Suprapubic skin (tissue), 4 donors: ENCODE data around the gene SCFD2. TPM values are rescaled to one million over a fixed set of nuclear protein-coding genes. Genes with fewer than 3 reads are reported as not detected.

ENCODE experiments used
- DNase-seq, 2 donors: peaks; one replicate each; pipeline ENCODE4 v3.0.0-alpha.2; 2019; ENCODE audit warnings: low spot score in 2 of 2
- H3K27ac ChIP-seq: fragments of 200-600 bp; sonication (generic); one replicate; pipeline ENCODE4 v1.5.1; 2019
- H3K27me3 ChIP-seq: fragments of 200-600 bp; sonication (generic); one replicate; pipeline ENCODE4 v1.5.1; 2019
- H3K36me3 ChIP-seq: fragments of 200-600 bp; sonication (generic); one replicate; pipeline ENCODE4 v1.5.1; 2019
- H3K4me1 ChIP-seq: fragments of 200-600 bp; sonication (generic); one replicate; pipeline ENCODE4 v1.5.1; 2019
- H3K4me3 ChIP-seq: fragments of 200-600 bp; sonication (generic); one replicate; pipeline ENCODE4 v1.5.1; 2019; ENCODE audit warnings: mild to moderate bottlenecking
- H3K9me3 ChIP-seq: fragments of 200-600 bp; sonication (generic); one replicate; pipeline ENCODE4 v1.5.1; 2019
- CTCF ChIP-seq, 2 donors: fragments of 200-600 bp in 1 of 2; fragments of 450-650 bp in 1 of 2; sonication (generic) in 1 of 2; IDR thresholded peaks; one replicate each; pipeline ENCODE4 v1.5.1; 2016 to 2019; ENCODE audit warnings: antibody characterized with exemption in 2 of 2, mild to moderate bottlenecking in 1 of 2, moderate library complexity in 1 of 2
- EP300 ChIP-seq: sonication (generic); formaldehyde crosslinking; IDR thresholded peaks from one replicate; pipeline ENCODE4 v1.6.1; 2017; ENCODE audit warnings: antibody characterized with exemption
- POLR2A ChIP-seq, 2 donors: fragments of 450-650 bp; IDR thresholded peaks; one replicate each; pipeline ENCODE4 v1.6.1; 2017; ENCODE audit warnings: antibody characterized with exemption in 2 of 2, mild to moderate bottlenecking in 2 of 2, moderate library complexity in 2 of 2
- POLR2AphosphoS5 ChIP-seq, 3 donors: sonication (generic); formaldehyde crosslinking; IDR thresholded peaks; one replicate each; pipeline ENCODE4 v1.6.1; 2017; ENCODE audit warnings: antibody characterized with exemption in 3 of 3
- WGBS: methylation state at CpG from one replicate; pipeline ENCODE4 v1.1.5; 2018; 5-methylcytosine and 5-hydroxymethylcytosine counted together
- total RNA-seq, 4 donors: library from RNA; depleted of rRNA; stranded (reverse); fragments of >200 nt; gene quantifications; one replicate each; pipeline ENCODE4 v1.1.0, GENCODE V29; 2016

The SCFD2 gene
- total RNA-seq, 4 donors from 2014 or later = 25.5 to 39.5 (median 31.9) TPM

- no peaks in the 10 kb centered on the region for H3K36me3 ChIP-seq
- no peak for DNase-seq
- H3K9me3 ChIP-seq = no peaks in the 10 kb centered on the region
- no peak overlapping the region for H3K27ac ChIP-seq
- H3K4me3 ChIP-seq = no peak overlapping the region
- TF ChIP-seq EP300 (no peak), CTCF (IDR thresholded peaks at IDR 0.05) (no peak), POLR2A (IDR thresholded peaks at IDR 0.05) (no peak), POLR2AphosphoS5 (IDR thresholded peaks at IDR 0.05) (no peak)
- no peaks in the 10 kb centered on the region for H3K27me3 ChIP-seq
- WGBS = 88% methylated on average over 1 of the region's 1 CpG
- H3K4me1 ChIP-seq = peaks cover 15% of the 10 kb centered on the region
Measured at GRCh38 chr4:53123819-53124218, 242.0 kb downstream of the SCFD2 start.

- WGBS = 91% methylated on average over 2 of the region's 2 CpGs
- Histone ChIP-seq H3K27ac (no peak overlapping the region), H3K9me3 (no peaks in the 10 kb centered on the region), H3K27me3 (no peaks in the 10 kb centered on the region), H3K36me3 (no peaks in the 10 kb centered on the region), H3K4me1 (peaks cover 8% of the 10 kb centered on the region), H3K4me3 (no peak overlapping the region)
- no peak for DNase-seq
- TF ChIP-seq CTCF (IDR thresholded peaks at IDR 0.05) = no peak
- TF ChIP-seq POLR2A (IDR thresholded peaks at IDR 0.05) = no peak
- TF ChIP-seq POLR2AphosphoS5 (IDR thresholded peaks at IDR 0.05) = no peak
- no peak for TF ChIP-seq EP300
Measured at GRCh38 chr4:53123171-53123570, 242.7 kb downstream of the SCFD2 start.

GRCh38 chr4:53122280-53123116 lies 243.4 kb downstream of the SCFD2 start:
- TF ChIP-seq CTCF (IDR thresholded peaks at IDR 0.05) (no peak), POLR2A (IDR thresholded peaks at IDR 0.05) (no peak), EP300 (no peak), POLR2AphosphoS5 (IDR thresholded peaks at IDR 0.05) (no peak)
- H3K27ac ChIP-seq = no peak overlapping the region
- H3K27me3 ChIP-seq = no peaks in the 10 kb centered on the region
- no peaks in the 10 kb centered on the region for H3K36me3 ChIP-seq
- no peak for DNase-seq
- H3K4me1 ChIP-seq = peaks cover 7% of the 10 kb centered on the region
- 83% methylated on average over 10 of the region's 10 CpGs for WGBS
- H3K4me3 ChIP-seq = no peak overlapping the region
- no peaks in the 10 kb centered on the region for H3K9me3 ChIP-seq

GRCh38 chr4:53121264-53121865 lies 244.5 kb downstream of the SCFD2 start:
- DNase-seq = no peak
- Histone ChIP-seq H3K27me3 (no peaks in the 10 kb centered on the region), H3K9me3 (no peaks in the 10 kb centered on the region), H3K4me1 (peaks cover 7% of the 10 kb centered on the region), H3K4me3 (no peak overlapping the region), H3K27ac (no peak overlapping the region), H3K36me3 (no peaks in the 10 kb centered on the region)
- no peak for TF ChIP-seq POLR2AphosphoS5 (IDR thresholded peaks at IDR 0.05)
- no peak for TF ChIP-seq EP300
- no peak for TF ChIP-seq POLR2A (IDR thresholded peaks at IDR 0.05)
- TF ChIP-seq CTCF (IDR thresholded peaks at IDR 0.05) = no peak
- WGBS = 90% methylated on average over 6 of the region's 6 CpGs

GRCh38 chr4:53120778-53121177 lies 245.1 kb downstream of the SCFD2 start:
- Histone ChIP-seq H3K4me3 (no peak overlapping the region), H3K4me1 (peaks cover 7% of the 10 kb centered on the region), H3K36me3 (no peaks in the 10 kb centered on the region), H3K9me3 (no peaks in the 10 kb centered on the region), H3K27me3 (no peaks in the 10 kb centered on the region), H3K27ac (no peak overlapping the region)
- WGBS = 85% methylated on average over 6 of the region's 6 CpGs
- TF ChIP-seq POLR2AphosphoS5 (IDR thresholded peaks at IDR 0.05) (no peak), EP300 (no peak), POLR2A (IDR thresholded peaks at IDR 0.05) (no peak), CTCF (IDR thresholded peaks at IDR 0.05) (no peak)
- DNase-seq = no peak
